Neuronal stem cell (in vitro differentiated cells): ENCODE data around the gene TIA1. TPM values are rescaled to one million over a fixed set of nuclear protein-coding genes. Genes with fewer than 3 reads are reported as not detected.

Experiments
- DNase-seq: peaks from one replicate; pipeline ENCODE4 v3.0.0-alpha.2; 2013; ENCODE audit warnings: low spot score
- H2AFZ ChIP-seq: one replicate; pipeline ENCODE4 v1.6.1; 2013; ENCODE audit warnings: mild to moderate bottlenecking, low read length, inconsistent platforms
- H2AK5ac ChIP-seq: 2 replicates; pipeline ENCODE4 v1.6.1; 2013; ENCODE audit warnings: low read depth, mild to moderate bottlenecking, inconsistent platforms, low read length, moderate library complexity, mixed read lengths
- H2BK120ac ChIP-seq: 2 replicates; pipeline ENCODE4 v1.6.1; 2013; ENCODE audit warnings: low read depth, mild to moderate bottlenecking, inconsistent platforms, low read length, moderate library complexity, mixed read lengths
- H2BK12ac ChIP-seq: one replicate; pipeline ENCODE4 v1.6.1; 2013; ENCODE audit warnings: low read length, inconsistent platforms
- H2BK15ac ChIP-seq: 2 replicates; pipeline ENCODE4 v1.6.1; 2013; ENCODE audit warnings: mild to moderate bottlenecking, low read length, inconsistent platforms, mixed read lengths
- H2BK5ac ChIP-seq: one replicate; pipeline ENCODE4 v1.6.1; 2013; ENCODE audit warnings: inconsistent platforms, mild to moderate bottlenecking, low read length, moderate library complexity
- H3K14ac ChIP-seq: one replicate; pipeline ENCODE4 v1.6.1; 2013; ENCODE audit warnings: low read length, inconsistent platforms
- H3K18ac ChIP-seq: 2 replicates; pipeline ENCODE4 v1.6.1; 2013; ENCODE audit warnings: low read length, inconsistent platforms
- H3K23ac ChIP-seq: 2 replicates; pipeline ENCODE4 v1.6.1; 2013; ENCODE audit warnings: low read depth, mild to moderate bottlenecking, mixed read lengths, low read length, inconsistent platforms; ENCODE audit not compliant: poor library complexity
- H3K27ac ChIP-seq: replicated peaks from 3 replicates; pipeline ENCODE4 v1.5.1; 2013; ENCODE audit warnings: low read length, inconsistent platforms
- H3K27me3 ChIP-seq, 3 experiments: 2 replicates each; pipeline ENCODE4 v1.6.1; 2013; ENCODE audit warnings: low read length in 3 of 3, mild to moderate bottlenecking in 2 of 3, inconsistent platforms in 1 of 3, low read depth in 1 of 3, mixed read lengths in 1 of 3, moderate library complexity in 1 of 3; ENCODE audit not compliant: control insufficient read depth in 3 of 3, insufficient read depth in 3 of 3
- H3K36me3 ChIP-seq, 2 donors: replicated peaks in 1 of 2; 2 replicates each; pipeline ENCODE4 v1.6.1; 2013; ENCODE audit warnings: low read length in 2 of 2; ENCODE audit not compliant: control insufficient read depth in 2 of 2, insufficient read depth in 2 of 2
- H3K4ac ChIP-seq: 2 replicates; pipeline ENCODE4 v1.6.1; 2013; ENCODE audit warnings: inconsistent platforms, mild to moderate bottlenecking, low read length, moderate library complexity
- H3K4me1 ChIP-seq, 2 donors: 1 replicate in 1 of 2; 2 replicates in 1 of 2; pipeline ENCODE4 v1.6.1; 2013; ENCODE audit warnings: low read length in 2 of 2, low read depth in 1 of 2; ENCODE audit not compliant: control insufficient read depth in 2 of 2, insufficient read depth in 1 of 2
- H3K4me2 ChIP-seq: one replicate; pipeline ENCODE4 v1.6.1; 2013; ENCODE audit warnings: mild to moderate bottlenecking, low read length, inconsistent platforms; ENCODE audit not compliant: insufficient read depth, poor library complexity, severe bottlenecking
- H3K4me3 ChIP-seq, 2 donors: 2 replicates each; pipeline ENCODE4 v1.5.1; 2013; ENCODE audit warnings: low read length in 2 of 2, mild to moderate bottlenecking in 2 of 2, inconsistent platforms in 1 of 2, moderate library complexity in 1 of 2
- H3K79me1 ChIP-seq: one replicate; pipeline ENCODE4 v1.6.1; 2013; ENCODE audit warnings: low read depth, mild to moderate bottlenecking, inconsistent platforms, low read length, moderate library complexity
- H3K9ac ChIP-seq: one replicate; pipeline ENCODE4 v1.6.1; 2013; ENCODE audit warnings: mild to moderate bottlenecking, low read depth, low read length, inconsistent platforms; ENCODE audit not compliant: poor library complexity
- H3K9me3 ChIP-seq, 2 donors: replicated peaks in 1 of 2; 2 replicates each; pipeline versions ENCODE3 to v1.6.1; 2013; ENCODE audit warnings: low read length in 2 of 2, mild to moderate bottlenecking in 2 of 2, inconsistent platforms in 1 of 2, low read depth in 1 of 2, mixed read lengths in 1 of 2, moderate library complexity in 1 of 2; ENCODE audit not compliant: control insufficient read depth in 2 of 2, insufficient read depth in 1 of 2
- H4K8ac ChIP-seq: one replicate; pipeline ENCODE4 v1.6.1; 2013; ENCODE audit warnings: low read depth, mild to moderate bottlenecking, inconsistent platforms, low read length, moderate library complexity
- H4K91ac ChIP-seq: one replicate; pipeline ENCODE4 v1.6.1; 2013; ENCODE audit warnings: low read length, low read depth, mild to moderate bottlenecking, inconsistent platforms; ENCODE audit not compliant: poor library complexity
- WGBS, 2 donors: extraction: QIAGEN DNeasy Blood & Tissue Kit; methylation state at CpG; one replicate each; pipeline ENCODE4 v1.1.7; 2013; ENCODE audit warnings: missing lambda C conversion rate in 2 of 2, mixed read lengths in 1 of 2; ENCODE audit not compliant: insufficient read length in 2 of 2, insufficient replicate concordance in 1 of 2; ENCODE audit errors: extremely low coverage in 2 of 2; 5-methylcytosine and 5-hydroxymethylcytosine counted together
- small RNA-seq: library from polyadenylated mRNA; stranded (forward); fragments of <200 nt; extraction: miRNeasy Mini kit (QIAGEN cat#:217004); gene quantifications from one replicate; pipeline ENCODE3, GENCODE V24; 2013; ENCODE audit not compliant: insufficient read depth

Gene TIA1

GRCh38 chr2:70160545-70160944 is 87.9 kb downstream of the TIA1 start:
- Histone ChIP-seq H3K4me3 (no peak overlapping the region), H3K23ac (no peak overlapping the region), H3K4me2 (no peak overlapping the region), H3K4ac (no peak overlapping the region), H3K79me1 (no peaks in the 10 kb centered on the region), H3K14ac (no peak overlapping the region), H3K27me3 (no peaks in the 10 kb centered on the region), H2AK5ac (no peak overlapping the region), H2BK5ac (no peak overlapping the region), H3K27ac (no peak overlapping the region), H2BK12ac (no peak overlapping the region), H4K91ac (no peak overlapping the region), H2AFZ (no peak overlapping the region), H3K9ac (no peak overlapping the region), H4K8ac (no peak overlapping the region), H2BK15ac (no peak overlapping the region), H3K9me3 (no peaks in the 10 kb centered on the region), H3K4me1 (no peaks in the 10 kb centered on the region), H2BK120ac (no peak overlapping the region), H3K36me3 (peaks cover 0 to 66% of the 10 kb centered on the region in 2 donors), H3K18ac (no peak overlapping the region)
- WGBS, 2 donors, result no CpG with 5 or more reads among the region's 6 CpGs
- DNase-seq, result no peak

Small RNA genes lying within 50 kb of the gene (small RNA-seq; reads per million reads assigned to genes)
- not detected for gene AC016700.2
- not detected for gene MIR1285-2
